Raji (cell line): Measurements from ENCODE around the gene ROBO4.

Experiments used
- POLR2A ChIP-seq: IDR thresholded peaks from 2 replicates; pipeline ENCODE4 v1.6.1; 2011; ENCODE audit warnings: low read depth, low read length, control low read depth; ENCODE audit not compliant: insufficient read depth

The ROBO4 gene

GRCh38 chr11:124859171-124859570 is 38.5 kb downstream of the ROBO4 start:
- TF ChIP-seq POLR2A, result no peak

GRCh38 chr11:124846070-124846673 is 51.5 kb downstream of the ROBO4 start:
- TF ChIP-seq POLR2A, result no peak

- TF ChIP-seq POLR2A, result no peak
These were observed 53.0 kb downstream of the ROBO4 start for GRCh38 chr11:124844664-124845079.

- TF ChIP-seq POLR2A, result no peak
These were observed 54.1 kb downstream of the ROBO4 start for GRCh38 chr11:124843616-124843910.

- TF ChIP-seq POLR2A, result no peak
These were observed 55.4 kb downstream of the ROBO4 start for GRCh38 chr11:124842305-124842704.

- TF ChIP-seq POLR2A, result no peak
These were observed 55.8 kb downstream of the ROBO4 start for GRCh38 chr11:124841840-124842239.

GRCh38 chr11:124841201-124841600 is 56.5 kb downstream of the ROBO4 start:
- no peak for TF ChIP-seq POLR2A

- TF ChIP-seq POLR2A, result no peak
These were observed 57.0 kb downstream of the ROBO4 start for GRCh38 chr11:124840666-124841065.

- no peak for TF ChIP-seq POLR2A
These were observed 57.6 kb downstream of the ROBO4 start for GRCh38 chr11:124839972-124840621.

- TF ChIP-seq POLR2A, result no peak
These were observed 58.3 kb downstream of the ROBO4 start for GRCh38 chr11:124839128-124839971.

- TF ChIP-seq POLR2A, result no peak
These were observed 58.9 kb downstream of the ROBO4 start for GRCh38 chr11:124838805-124839127.

GRCh38 chr11:124837491-124837856 is 60.2 kb downstream of the ROBO4 start:
- no peak for TF ChIP-seq POLR2A

GRCh38 chr11:124835918-124836317 is 61.7 kb downstream of the ROBO4 start:
- TF ChIP-seq POLR2A, result no peak

GRCh38 chr11:124834526-124835180 is 63.0 kb downstream of the ROBO4 start:
- no peak for TF ChIP-seq POLR2A
